Femur (tissue), 1 donor: Measurements from ENCODE around the gene PDGFB.

ENCODE experiments used
- DNase-seq: peaks from one replicate; pipeline ENCODE4 v3.0.0-alpha.2; 2017

PDGFB gene

GRCh38 chr22:39253435-39254070 is 8.8 kb upstream of the PDGFB start:
- peak; percentile 59 for DNase-seq

- DNase-seq: no peak
These were observed 8.0 kb upstream of the PDGFB start for GRCh38 chr22:39252461-39253434.

DNA sequence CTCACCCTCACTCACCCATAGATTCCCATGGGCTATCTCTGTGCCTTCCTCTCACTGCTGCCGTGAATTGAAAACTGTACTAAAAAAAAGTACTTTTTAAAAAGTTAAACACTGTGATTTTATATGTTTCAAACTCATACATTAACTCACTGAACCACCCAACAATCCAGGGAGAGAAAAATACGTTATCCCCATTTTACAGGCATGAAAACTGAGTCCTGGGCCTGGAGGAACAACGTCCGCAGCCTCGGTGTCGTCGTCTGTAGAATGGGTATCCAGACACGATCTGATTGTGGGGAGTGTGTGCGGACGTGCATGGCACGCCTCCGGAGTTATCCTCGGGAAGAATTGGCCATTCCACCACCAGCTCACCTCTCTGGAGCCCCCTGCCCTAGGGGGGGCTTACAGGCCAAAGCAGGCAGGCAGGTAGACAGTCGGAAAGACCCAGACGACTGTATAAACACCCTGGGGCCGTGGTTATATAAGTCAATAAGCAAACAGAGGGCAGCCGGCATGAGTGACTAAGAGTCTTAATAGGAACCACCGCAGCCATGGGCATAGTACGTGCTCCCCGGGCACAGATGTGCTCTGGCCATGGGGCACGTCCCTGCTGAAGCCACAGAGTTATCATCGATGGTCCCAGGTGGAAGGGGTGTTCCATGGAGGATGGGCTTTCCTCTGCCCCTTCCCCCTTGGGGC is 7.1 kb upstream of the PDGFB start:
- no peak for DNase-seq

DNA sequence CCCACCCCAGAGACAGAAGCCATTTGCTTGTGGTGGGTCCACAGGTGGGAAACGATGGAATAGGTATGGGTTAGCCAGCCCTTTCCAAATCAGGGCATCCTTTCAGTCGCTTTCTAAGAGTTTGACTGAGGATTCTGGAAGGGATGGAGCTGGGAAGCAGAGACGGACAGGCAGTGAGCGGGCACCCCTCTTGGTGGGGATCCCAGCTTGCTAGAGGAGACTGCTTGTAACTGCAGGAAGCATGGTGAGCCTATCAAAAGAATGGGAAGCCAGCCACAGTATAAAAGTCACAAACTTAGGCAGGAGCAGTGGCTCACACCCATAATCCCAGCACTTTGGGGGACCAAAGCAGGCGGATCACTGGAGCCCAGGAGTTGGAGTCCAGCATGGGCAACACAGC is 6.1 kb upstream of the PDGFB start:
- DNase-seq: no peak

GRCh38 chr22:39250131-39250530 is 5.3 kb upstream of the PDGFB start:
- DNase-seq: no peak

DNA sequence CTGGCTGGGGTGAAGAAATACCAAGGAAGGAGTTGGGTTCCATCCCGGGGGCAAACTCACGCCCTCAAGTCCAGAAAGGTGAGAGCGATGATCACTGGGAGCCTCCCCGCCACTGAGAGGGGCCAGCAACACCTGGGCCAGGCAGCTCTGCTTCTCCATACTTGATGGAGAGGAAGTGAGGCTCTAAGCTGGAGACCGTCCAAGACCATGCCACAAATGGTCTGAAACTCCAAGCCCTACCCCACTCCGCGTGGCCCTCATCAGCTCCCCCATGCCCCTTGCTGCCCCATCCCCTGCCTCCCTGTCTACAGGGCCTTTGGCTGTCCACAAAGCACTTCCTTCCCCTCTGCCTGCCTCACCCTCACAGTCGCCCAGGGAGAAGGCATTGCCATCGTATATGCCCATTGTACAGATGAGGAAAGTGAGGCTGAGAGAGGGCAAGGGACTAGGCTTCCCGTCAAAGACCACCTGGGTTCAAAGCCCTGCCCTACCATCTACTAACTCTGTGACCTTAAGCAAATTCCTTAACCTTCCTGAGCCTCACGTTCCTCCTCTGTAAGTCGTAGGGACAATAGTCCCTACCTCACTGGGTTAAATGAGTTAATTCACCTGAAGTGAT is 4.4 kb upstream of the PDGFB start:
- no peak for DNase-seq

- no peak for DNase-seq
These were observed 3.5 kb upstream of the PDGFB start for GRCh38 chr22:39248254-39248653.

GRCh38 chr22:39247361-39247760 is 2.6 kb upstream of the PDGFB start:
- DNase-seq: no peak

DNA sequence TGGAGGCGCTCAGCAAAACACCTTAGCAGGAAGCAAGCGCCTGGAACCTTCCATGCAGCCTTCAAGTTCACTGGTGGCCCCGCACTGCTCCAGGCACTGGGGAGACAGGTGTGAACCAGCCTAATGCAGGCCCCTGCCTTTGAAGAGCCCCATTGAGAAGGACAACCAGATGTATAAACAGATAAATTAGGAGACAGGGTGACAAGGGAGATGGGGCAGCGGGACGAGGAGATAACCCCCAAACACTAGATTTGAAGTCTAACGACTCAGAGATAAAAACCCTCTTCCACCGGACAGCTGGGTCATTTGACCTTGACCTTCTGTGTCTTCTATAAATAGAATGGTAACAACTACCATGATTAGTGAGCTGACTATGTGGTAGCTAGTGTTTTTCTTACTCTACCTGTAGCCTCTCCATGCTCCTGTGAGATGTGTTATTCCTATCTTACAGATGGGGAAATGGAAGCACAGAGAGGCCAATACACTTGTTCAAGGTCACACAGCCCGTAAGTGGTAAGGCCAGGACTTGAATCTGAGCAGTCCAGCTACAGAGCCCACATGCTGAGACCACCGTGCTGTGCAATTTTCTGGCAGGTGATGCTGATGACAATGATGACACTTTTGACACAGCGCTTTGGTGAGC is 2.0 kb upstream of the PDGFB start:
- no peak for DNase-seq

DNA sequence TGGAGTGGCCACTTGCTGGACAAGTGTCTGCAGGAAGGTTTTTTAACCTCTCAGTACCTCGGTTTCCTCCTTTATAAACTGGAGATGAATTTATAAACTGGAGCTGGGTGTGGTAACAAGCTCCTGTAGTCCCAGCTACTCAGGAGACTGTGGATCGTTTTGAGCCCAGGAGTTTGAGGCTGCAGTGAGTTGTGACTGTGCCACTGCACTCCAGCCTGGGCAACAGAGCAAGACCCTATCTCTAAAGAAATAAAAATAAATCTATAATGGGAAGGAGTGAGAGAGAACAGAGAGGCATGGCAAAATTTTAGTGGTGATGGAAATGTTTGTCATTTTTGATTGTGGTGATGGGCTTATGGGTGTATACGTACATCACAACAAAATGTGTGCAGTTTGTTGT is 1.4 kb upstream of the PDGFB start:
- DNase-seq: no peak

DNA sequence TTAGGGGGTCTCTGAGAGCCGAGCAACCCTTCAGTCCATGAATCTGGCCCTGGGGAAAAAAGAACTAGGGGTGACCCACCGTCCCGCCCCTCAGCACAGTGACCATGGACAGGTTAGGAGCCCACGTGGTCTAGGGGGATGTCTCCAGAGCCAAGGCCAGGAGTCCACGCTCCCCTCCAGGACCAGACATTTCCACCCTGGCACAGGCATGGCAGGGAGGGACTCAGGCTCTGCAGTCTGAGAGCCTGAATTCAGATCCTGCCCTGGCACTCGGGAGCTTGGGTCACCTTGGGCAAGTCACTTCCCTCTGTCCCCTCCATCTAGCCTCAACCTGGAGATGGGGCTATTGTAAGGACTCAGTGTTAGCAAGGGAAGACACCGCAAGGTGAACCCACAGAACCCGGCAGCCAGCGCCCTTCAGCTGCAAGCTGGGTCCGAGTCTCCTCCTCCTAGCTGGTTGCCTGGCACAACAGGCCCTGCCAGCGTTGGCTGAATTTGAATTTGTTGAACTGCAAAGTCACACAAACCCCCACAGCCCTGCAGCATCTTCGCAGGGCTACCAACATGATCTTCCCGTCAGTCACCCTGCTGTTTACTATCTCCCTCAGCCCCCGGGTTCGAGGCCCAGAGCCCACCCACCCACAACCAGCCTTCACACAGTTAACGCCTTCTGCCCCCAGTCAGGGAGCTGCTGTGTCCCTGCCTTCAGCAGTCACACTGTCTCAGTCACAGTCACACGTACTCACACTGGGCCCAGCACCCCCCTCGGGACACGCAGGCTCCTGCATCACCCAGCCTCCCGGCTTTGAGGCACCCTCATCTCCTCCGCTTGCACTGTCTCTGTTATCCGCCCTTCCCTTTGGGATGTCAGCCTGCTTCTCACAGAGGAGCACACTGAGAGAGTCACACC is 603 bp upstream of the PDGFB start:
- DNase-seq: no peak

- DNase-seq: no peak
These were observed 666 bp downstream of the PDGFB start for GRCh38 chr22:39244136-39244495.

DNA sequence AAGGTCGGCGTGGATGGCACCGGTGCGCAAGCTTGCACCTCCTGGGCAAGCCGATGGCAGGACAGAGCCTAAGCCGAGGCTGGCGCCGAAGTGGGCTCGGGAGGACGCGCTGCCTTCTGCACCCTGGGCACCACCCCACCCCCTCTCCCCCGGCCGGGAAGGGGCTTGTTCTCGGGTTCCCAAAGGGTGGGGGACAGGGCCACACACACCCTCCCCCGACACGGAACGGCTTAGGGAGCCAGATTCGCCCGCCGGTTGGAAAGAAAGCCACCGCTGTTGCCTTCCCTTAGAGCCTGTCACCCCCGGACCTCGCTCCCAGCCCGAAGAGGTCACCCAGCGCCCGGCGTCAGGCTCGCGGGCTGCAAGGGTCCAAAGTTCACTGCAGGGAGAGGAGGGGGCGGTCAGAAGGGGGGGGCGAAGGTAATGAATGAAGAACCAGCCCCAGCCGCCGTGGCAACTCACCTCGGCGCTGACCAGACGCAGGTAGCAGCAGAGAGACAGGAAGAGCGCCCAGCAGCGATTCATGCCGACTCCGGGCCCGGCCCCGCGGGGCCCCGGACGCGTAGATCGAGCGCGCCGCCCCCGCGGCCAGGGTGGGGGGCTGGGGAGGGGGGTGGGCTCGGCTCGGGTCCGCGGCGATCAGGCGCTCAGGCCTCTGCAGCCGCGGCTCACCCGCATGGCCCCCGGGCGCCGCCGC is 1.2 kb downstream of the PDGFB start:
- no peak for DNase-seq

- no peak for DNase-seq
These were observed 2.0 kb downstream of the PDGFB start for GRCh38 chr22:39242595-39243438.

- no peak for DNase-seq
These were observed 2.8 kb downstream of the PDGFB start for GRCh38 chr22:39241794-39242594.

GRCh38 chr22:39240831-39241793 is 3.7 kb downstream of the PDGFB start:
- no peak for DNase-seq

- DNase-seq: no peak
These were observed 5.0 kb downstream of the PDGFB start for GRCh38 chr22:39239561-39240423.
